Activated naive CD8-positive, alpha-beta T cell treated with anti-CD3 and anti-CD28 coated beads, Interleukin-2, amount 10 ng/mL, durations not matched to agents 7 days and 5 days (primary cell): ENCODE measurements around the gene C9orf43. TPM values are rescaled to one million over a fixed set of nuclear protein-coding genes. Genes with fewer than 3 reads are reported as not detected.
"Not testable (repeated sequence)": the region's sequence is repeated elsewhere in the genome, so short reads cannot be mapped to it uniquely, and the experiment has no call there.

Source experiments
- ATAC-seq: fragments of 150-1000 bp; cut with Tn5 transposase; one replicate; pipeline ENCODE4 v1.10.0; 2021; ENCODE audit warnings: low read depth, moderate library complexity
- POLR2A ChIA-PET: fragments of 350-600 bp; sonication (Branson Sonifier 250); formaldehyde crosslinking; loops from one replicate; lab custom pipeline; 2021; ENCODE audit warnings: antibody characterized with exemption; lab: Charles Lee
- DNase-seq: peaks from one replicate; pipeline ENCODE4 v3.0.0; 2021
- H3K27ac Mint-ChIP-seq: one replicate; pipeline ENCODE4 v1.8.0; 2022; ENCODE audit warnings: mild to moderate bottlenecking, mixed read lengths
- H3K27me3 Mint-ChIP-seq: one replicate; pipeline ENCODE4 v1.8.0; 2022; ENCODE audit warnings: mild to moderate bottlenecking, moderate library complexity, mixed read lengths
- H3K36me3 Mint-ChIP-seq: one replicate; pipeline ENCODE4 v1.8.0; 2021; ENCODE audit warnings: mild to moderate bottlenecking, mixed read lengths
- H3K4me1 Mint-ChIP-seq: one replicate; pipeline ENCODE4 v1.8.0; 2021; ENCODE audit warnings: mixed read lengths
- H3K4me3 Mint-ChIP-seq: one replicate; pipeline ENCODE4 v1.8.0; 2022; ENCODE audit warnings: mild to moderate bottlenecking, moderate library complexity, mixed read lengths
- H3K9me3 Mint-ChIP-seq: one replicate; pipeline ENCODE4 v1.8.0; 2021; ENCODE audit warnings: mixed read lengths
- total RNA-seq, 2 experiments: library from RNA; stranded (reverse); gene quantifications; one replicate each; pipeline ENCODE4 v1.2.3, GENCODE V29; 2021

The C9orf43 gene
- total RNA-seq, 2 experiments from 2014 or later, result 0.36 to 0.54 TPM

- Mint-ChIP-seq H3K4me1 (no peaks in the 10 kb centered on the region), H3K4me3 (no peak overlapping the region), H3K36me3 (peaks cover 8% of the 10 kb centered on the region), H3K27me3 (no peaks in the 10 kb centered on the region), H3K27ac (no peak overlapping the region), H3K9me3 (no peaks in the 10 kb centered on the region)
- POLR2A ChIA-PET, result no interaction called here
- ATAC-seq (no peak), DNase-seq (no peak)
Measured at GRCh38 chr9:113390192-113390960, 20.2 kb upstream of the C9orf43 start.

GRCh38 chr9:113391917-113392316, 18.6 kb upstream of the C9orf43 start:
- DNase-seq, result no peak
- H3K9me3 Mint-ChIP-seq, result no peaks in the 10 kb centered on the region
- no peak overlapping the region for H3K4me3 Mint-ChIP-seq
- no peak for ATAC-seq
- H3K4me1 Mint-ChIP-seq, result no peaks in the 10 kb centered on the region
- no peaks in the 10 kb centered on the region for H3K27me3 Mint-ChIP-seq
- peaks cover 8% of the 10 kb centered on the region for H3K36me3 Mint-ChIP-seq
- POLR2A ChIA-PET, result no interaction called here
- no peak overlapping the region for H3K27ac Mint-ChIP-seq

GRCh38 chr9:113393281-113393680, 17.3 kb upstream of the C9orf43 start:
- H3K36me3 Mint-ChIP-seq, result peaks cover 3% of the 10 kb centered on the region
- H3K27me3 Mint-ChIP-seq, result no peaks in the 10 kb centered on the region
- H3K9me3 Mint-ChIP-seq, result no peaks in the 10 kb centered on the region
- DNase-seq (no peak), ATAC-seq (no peak)
- POLR2A ChIA-PET, result no interaction called here
- no peak overlapping the region for H3K4me3 Mint-ChIP-seq
- no peak overlapping the region for H3K27ac Mint-ChIP-seq
- H3K4me1 Mint-ChIP-seq, result peaks cover 1% of the 10 kb centered on the region

- Mint-ChIP-seq H3K27ac (no peak overlapping the region), H3K27me3 (no peaks in the 10 kb centered on the region), H3K36me3 (peaks cover 3% of the 10 kb centered on the region), H3K4me1 (peaks cover 10% of the 10 kb centered on the region), H3K4me3 (no peak overlapping the region), H3K9me3 (no peaks in the 10 kb centered on the region)
- ATAC-seq (no peak), DNase-seq (no peak)
- POLR2A ChIA-PET, result interaction anchor here (0.6 kb wide), 2 partner anchors 69 to 105 kb away, joined by 3 to 4 read pairs; no protein-coding TSS in a partner anchor
Measured at GRCh38 chr9:113395000-113395861, 15.3 kb upstream of the C9orf43 start.

- Mint-ChIP-seq H3K27me3 (no peaks in the 10 kb centered on the region), H3K9me3 (no peaks in the 10 kb centered on the region), H3K4me1 (peaks cover 15% of the 10 kb centered on the region), H3K27ac (no peak overlapping the region), H3K4me3 (no peak overlapping the region), H3K36me3 (peaks cover 1% of the 10 kb centered on the region)
- POLR2A ChIA-PET, result no interaction called here
- no peak for DNase-seq
- no peak for ATAC-seq
Measured at GRCh38 chr9:113397203-113397631, 13.3 kb upstream of the C9orf43 start.

GRCh38 chr9:113398796-113399195, 11.8 kb upstream of the C9orf43 start:
- DNase-seq (no peak), ATAC-seq (no peak)
- no peaks in the 10 kb centered on the region for H3K36me3 Mint-ChIP-seq
- no peak overlapping the region for H3K4me3 Mint-ChIP-seq
- H3K4me1 Mint-ChIP-seq, result peaks cover 15% of the 10 kb centered on the region
- no peaks in the 10 kb centered on the region for H3K27me3 Mint-ChIP-seq
- POLR2A ChIA-PET, result interaction anchor here (4.6 kb wide), 1 partner anchor 11 kb away, joined by 33 read pairs; the partner anchor contains the start of genes C9orf43 and POLE3
- no peaks in the 10 kb centered on the region for H3K9me3 Mint-ChIP-seq
- no peak overlapping the region for H3K27ac Mint-ChIP-seq

- Mint-ChIP-seq H3K27ac (no peak overlapping the region), H3K27me3 (no peaks in the 10 kb centered on the region), H3K36me3 (no peaks in the 10 kb centered on the region), H3K4me1 (peaks cover 15% of the 10 kb centered on the region), H3K4me3 (peak overlapping the region; percentile 73), H3K9me3 (no peaks in the 10 kb centered on the region)
- no peak for ATAC-seq
- POLR2A ChIA-PET, result interaction anchor here (0.9 to 4.6 kb wide), 2 partner anchors 10 to 57 kb away, joined by 3 to 33 read pairs; partner anchors contain the start of genes C9orf43 and POLE3
- no peak for DNase-seq
Measured at GRCh38 chr9:113399646-113400200, 10.8 kb upstream of the C9orf43 start.

GRCh38 chr9:113401027-113401792, 9.3 kb upstream of the C9orf43 start, which contains the start of gene ALAD:
ALAD (minus strand) TSS chr9:113401284; CDS start chr9:113393559, 7,725 bp downstream.
- POLR2A ChIA-PET, result interaction anchor here (0.6 to 4.6 kb wide), 7 partner anchors 9 to 257 kb away, joined by 3 to 33 read pairs (median 5); partner anchors contain the start of genes C9orf43, HDHD3, POLE3 and WDR31
- no peaks in the 10 kb centered on the region for H3K9me3 Mint-ChIP-seq
- peak within 1 kb of the TSS; percentile 97 for H3K4me3 Mint-ChIP-seq
- ATAC-seq (peak; percentile 99), DNase-seq (peak; percentile 100)
- H3K27me3 Mint-ChIP-seq, result no peaks in the 10 kb centered on the region
- H3K27ac Mint-ChIP-seq, result peak within 1 kb of the TSS; percentile 89
- no peaks in the 10 kb centered on the region for H3K36me3 Mint-ChIP-seq
- peaks cover 15% of the 10 kb centered on the region for H3K4me1 Mint-ChIP-seq

GRCh38 chr9:113403646-113404045, 6.9 kb upstream of the C9orf43 start:
- no peaks in the 10 kb centered on the region for H3K27me3 Mint-ChIP-seq
- H3K9me3 Mint-ChIP-seq, result no peaks in the 10 kb centered on the region
- no peak overlapping the region for H3K27ac Mint-ChIP-seq
- no peak overlapping the region for H3K4me3 Mint-ChIP-seq
- POLR2A ChIA-PET, result interaction anchor here (0.6 to 1.3 kb wide), 2 partner anchors 84 to 1001 kb away, joined by 3 to 4 read pairs; no protein-coding TSS in a partner anchor
- peaks cover 25% of the 10 kb centered on the region for H3K4me1 Mint-ChIP-seq
- peaks cover 6% of the 10 kb centered on the region for H3K36me3 Mint-ChIP-seq
- no peak for DNase-seq
- ATAC-seq, result no peak

GRCh38 chr9:113406353-113406752, 4.2 kb upstream of the C9orf43 start:
- POLR2A ChIA-PET, result interaction anchor here (0.7 kb wide), 1 partner anchor 58 kb away, joined by 3 read pairs; no protein-coding TSS in a partner anchor
- H3K4me3 Mint-ChIP-seq, ATAC-seq, H3K27me3 Mint-ChIP-seq, DNase-seq, H3K9me3 Mint-ChIP-seq: not testable (repeated sequence)
- H3K36me3 Mint-ChIP-seq, result peaks cover 14% of the 10 kb centered on the region
- peaks cover 22% of the 10 kb centered on the region for H3K4me1 Mint-ChIP-seq
- H3K27ac Mint-ChIP-seq, result peak overlapping the region; percentile 61

GRCh38 chr9:113406873-113407511, 3.6 kb upstream of the C9orf43 start:
- H3K27me3 Mint-ChIP-seq, H3K9me3 Mint-ChIP-seq, ATAC-seq: not testable (repeated sequence)
- Mint-ChIP-seq H3K4me1 (peaks cover 18% of the 10 kb centered on the region), H3K4me3 (peak overlapping the region; percentile 44), H3K27ac (peak overlapping the region; percentile 61), H3K36me3 (peaks cover 14% of the 10 kb centered on the region)
- POLR2A ChIA-PET, result interaction anchor here (0.7 kb wide), 1 partner anchor 58 kb away, joined by 3 read pairs; no protein-coding TSS in a partner anchor
- peak; percentile 54 for DNase-seq

- peaks cover 14% of the 10 kb centered on the region for H3K36me3 Mint-ChIP-seq
- H3K4me1 Mint-ChIP-seq, result peaks cover 18% of the 10 kb centered on the region
- H3K27ac Mint-ChIP-seq, result peak overlapping the region; percentile 100
- no peak for DNase-seq
- no peak for ATAC-seq
- H3K9me3 Mint-ChIP-seq, result no peaks in the 10 kb centered on the region
- POLR2A ChIA-PET, result interaction anchor here (0.6 to 3.0 kb wide), 19 partner anchors 9 to 1777 kb away, joined by 3 to 33 read pairs (median 5); partner anchors contain the start of genes ALAD, BSPRY, CDC26 and FKBP15
- peak overlapping the region; percentile 96 for H3K4me3 Mint-ChIP-seq
- H3K27me3 Mint-ChIP-seq, result no peaks in the 10 kb centered on the region
Measured at GRCh38 chr9:113409481-113409880, 1.1 kb upstream of the C9orf43 start.
